A204.1 (cell line): ENCODE data around the gene KLHDC4.
"Not testable (repeated sequence)": the region's sequence is repeated elsewhere in the genome, so short reads cannot be mapped to it uniquely, and the experiment has no call there.

Experiments
- FAIRE-seq: peaks from 2 replicates; lab custom pipeline; 2012; peaks lifted over from hg19 to GRCh38; lab: Jason Lieb, UNC

Gene KLHDC4

DNA sequence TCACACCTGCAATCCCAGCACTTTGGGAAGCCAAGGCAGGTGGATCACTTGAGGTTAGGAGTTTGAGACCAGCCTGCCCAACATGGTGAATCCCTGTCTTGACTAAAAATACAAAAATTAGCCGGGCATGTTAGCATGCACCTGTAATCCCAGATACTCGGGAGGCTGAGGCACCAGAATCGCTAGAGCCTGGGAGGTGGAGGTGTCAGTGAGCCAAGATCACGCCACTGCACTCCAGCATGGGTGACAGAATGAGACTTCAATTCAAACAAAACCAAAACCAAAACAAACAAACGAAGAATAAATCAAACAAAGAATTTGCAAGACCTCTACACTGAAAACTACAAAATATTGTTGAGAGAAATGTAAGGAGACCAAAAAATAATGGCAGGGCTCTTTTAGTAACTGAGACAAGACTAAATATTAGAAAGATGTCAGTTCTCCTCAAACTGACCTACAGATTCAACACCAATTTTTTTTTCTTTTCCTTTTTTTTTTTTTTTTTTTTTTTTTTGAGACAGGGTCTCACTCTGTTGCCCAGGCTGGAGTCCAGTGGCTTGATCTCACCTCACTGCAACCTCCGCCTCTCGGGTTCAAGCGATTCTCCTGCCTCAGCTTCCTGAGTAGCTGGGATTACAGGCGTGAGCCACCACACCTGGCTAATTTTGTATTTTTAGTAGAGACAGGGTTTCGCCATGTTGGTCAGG, 23.1 kb upstream of the KLHDC4 start:
- not testable (repeated sequence) for FAIRE-seq

DNA sequence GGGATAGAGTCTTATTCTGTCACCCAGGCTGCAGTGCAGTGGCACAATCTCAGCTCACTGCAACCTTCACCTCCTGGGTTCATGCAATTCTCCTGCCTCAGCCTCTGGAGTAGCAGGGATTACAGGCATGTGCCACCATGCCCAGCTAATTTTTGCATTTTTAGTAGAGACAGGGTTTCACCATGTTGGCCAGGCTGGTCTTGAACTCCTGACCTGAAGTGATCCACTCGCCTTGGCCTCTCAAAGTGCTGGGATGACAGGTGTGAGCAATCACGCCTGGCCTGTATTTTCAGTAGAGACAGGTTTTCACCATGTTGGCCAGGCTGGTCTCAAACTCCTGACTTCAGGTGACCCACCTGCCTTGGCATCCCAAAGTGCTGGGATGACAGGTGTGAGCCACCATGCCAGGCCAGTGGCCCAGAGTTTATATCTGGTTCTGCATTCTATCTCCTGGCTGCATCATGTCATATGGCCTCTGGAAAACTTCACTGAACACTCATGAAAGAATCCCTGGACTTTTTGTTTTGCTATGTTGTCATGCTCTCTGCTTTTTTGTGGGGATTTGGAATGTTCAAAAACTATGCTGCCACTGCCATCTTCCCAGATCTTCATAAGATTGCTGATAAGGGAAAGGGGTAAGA, 21.8 kb upstream of the KLHDC4 start:
- not testable (repeated sequence) for FAIRE-seq

DNA sequence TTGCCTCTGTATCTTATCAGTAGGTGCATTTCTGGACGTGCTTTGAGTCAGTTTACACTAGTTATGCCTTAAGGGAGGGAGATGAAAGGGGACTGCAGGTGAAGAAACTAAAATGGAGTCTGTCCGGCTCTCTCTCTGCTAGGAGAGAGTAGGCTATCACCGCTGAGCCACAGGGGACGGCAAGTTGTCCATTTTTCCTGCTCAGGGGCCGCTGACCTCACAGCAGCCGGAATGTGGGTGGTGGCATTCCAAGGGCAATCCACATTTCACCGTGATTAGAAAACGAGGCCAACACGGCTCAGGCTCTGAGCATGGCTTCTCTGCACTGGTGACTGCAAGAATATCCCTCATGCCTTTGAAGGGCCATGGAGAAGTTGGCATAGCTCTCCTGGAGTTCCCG, 19.0 kb upstream of the KLHDC4 start:
- FAIRE-seq: no peak

- no peak for FAIRE-seq
Observed at GRCh38 chr16:87782033-87782432, 16.2 kb upstream of the KLHDC4 start.

- FAIRE-seq: no peak
Observed at GRCh38 chr16:87780385-87780989, 14.7 kb upstream of the KLHDC4 start.

DNA sequence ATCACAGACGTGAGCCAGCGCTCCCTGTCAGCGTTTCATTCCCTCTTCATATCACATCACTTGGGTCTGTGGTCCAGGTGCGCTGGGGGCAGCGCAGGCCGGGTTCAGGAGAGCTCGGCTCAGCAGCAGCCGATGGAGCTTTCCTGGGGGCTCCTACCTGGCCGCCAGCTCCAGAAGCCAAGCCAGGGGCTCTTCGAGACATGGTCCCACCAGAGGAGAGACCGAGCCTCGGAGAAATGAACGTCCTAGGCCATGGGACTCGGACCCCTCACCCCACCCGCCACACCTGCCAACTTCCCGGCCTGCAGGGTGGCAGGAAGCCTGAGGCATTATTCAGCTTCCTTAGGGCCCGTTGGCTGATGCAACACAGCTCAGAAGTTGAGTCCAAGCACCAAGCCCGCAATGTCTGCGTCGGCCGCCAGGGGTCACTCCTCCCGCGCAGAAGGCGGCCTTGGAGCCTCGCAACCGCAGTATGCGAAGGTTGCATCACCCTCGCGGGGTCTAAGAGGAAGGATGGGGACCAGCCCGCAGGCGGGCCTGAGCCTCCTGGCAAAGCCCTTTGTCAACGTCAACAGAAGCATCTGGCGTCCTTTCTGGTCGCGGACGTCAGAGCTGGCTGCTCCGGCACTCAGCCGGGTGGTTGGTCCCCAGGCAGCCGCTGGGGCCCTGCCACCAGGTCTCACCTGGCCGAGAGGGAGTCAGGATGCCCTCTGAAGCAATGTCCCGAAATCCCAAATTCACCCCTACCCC, 13.2 kb upstream of the KLHDC4 start:
- FAIRE-seq: no peak

GRCh38 chr16:87778476-87778829, 12.7 kb upstream of the KLHDC4 start:
- FAIRE-seq: no peak

DNA sequence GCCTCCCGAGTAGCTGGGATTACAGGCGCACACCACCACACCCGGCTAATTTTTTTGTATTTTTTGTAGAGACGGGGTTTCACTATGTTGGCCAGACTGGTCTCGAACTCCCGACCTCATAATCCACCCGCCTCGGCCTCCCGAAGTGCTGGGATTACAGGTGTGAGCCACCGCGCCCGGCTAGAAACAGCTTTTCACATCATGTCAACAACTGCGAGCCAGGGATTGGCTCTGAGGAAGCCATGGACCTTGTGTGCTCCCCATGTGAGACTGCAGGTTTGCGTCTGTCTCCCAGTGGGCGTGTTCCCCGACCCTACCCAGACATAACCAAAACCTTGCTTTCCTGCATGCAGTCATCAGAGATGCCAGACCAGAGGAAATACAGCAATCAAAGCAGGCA, 8.1 kb upstream of the KLHDC4 start:
- FAIRE-seq: not testable (repeated sequence)

- not testable (repeated sequence) for FAIRE-seq
Observed at GRCh38 chr16:87767456-87767855, 1.7 kb upstream of the KLHDC4 start.

- FAIRE-seq: no peak
Observed at GRCh38 chr16:87766485-87766797, 655 bp upstream of the KLHDC4 start.

- no peak for FAIRE-seq
Observed at GRCh38 chr16:87765473-87765775, 362 bp downstream of the KLHDC4 start.

DNA sequence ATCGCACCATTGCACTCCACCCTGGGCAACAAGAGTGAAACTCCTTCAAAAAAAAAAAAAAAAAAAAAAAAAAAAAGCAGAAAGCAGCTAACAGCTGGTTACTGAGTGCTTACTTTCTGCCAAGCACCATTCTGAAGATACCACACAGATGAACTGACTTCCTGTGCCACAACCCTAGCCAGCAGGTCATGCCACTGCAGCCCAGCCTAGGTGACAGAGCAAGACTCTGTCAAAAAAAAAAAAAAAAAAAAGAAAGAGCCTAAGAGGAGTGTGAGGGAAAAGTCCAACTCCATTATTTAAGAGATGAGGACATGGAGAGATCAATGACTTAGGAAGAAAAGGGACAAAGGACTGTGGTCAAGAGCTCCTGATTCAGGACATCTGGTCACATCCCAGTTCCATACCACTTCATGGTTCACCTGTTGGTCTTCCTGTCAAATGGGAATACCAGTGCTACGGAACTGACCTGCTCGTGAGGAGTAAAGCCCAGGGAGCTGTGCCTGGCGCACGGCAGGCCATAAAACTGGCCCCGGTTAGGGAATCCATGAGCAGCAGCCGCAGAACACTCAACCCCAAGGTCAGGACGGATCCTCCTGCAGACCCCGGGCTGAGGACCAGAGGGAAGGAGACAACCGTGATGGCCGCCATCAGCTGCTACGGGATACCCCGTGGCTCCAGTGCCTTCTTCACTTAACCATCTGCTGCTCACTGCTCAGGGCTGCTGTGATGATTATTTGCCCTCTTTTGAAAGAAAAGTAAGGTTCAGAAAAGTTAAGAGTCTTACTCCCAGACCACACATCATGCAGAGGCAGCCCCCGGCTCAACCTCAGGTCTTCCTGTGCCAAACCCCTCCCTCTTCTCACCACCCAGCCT, 950 bp downstream of the KLHDC4 start:
- FAIRE-seq: no peak

- FAIRE-seq: no peak
Observed at GRCh38 chr16:87762620-87763019, 3.2 kb downstream of the KLHDC4 start.

GRCh38 chr16:87762071-87762571, 3.7 kb downstream of the KLHDC4 start:
- no peak for FAIRE-seq

GRCh38 chr16:87761060-87761459, 4.7 kb downstream of the KLHDC4 start:
- FAIRE-seq: no peak

DNA sequence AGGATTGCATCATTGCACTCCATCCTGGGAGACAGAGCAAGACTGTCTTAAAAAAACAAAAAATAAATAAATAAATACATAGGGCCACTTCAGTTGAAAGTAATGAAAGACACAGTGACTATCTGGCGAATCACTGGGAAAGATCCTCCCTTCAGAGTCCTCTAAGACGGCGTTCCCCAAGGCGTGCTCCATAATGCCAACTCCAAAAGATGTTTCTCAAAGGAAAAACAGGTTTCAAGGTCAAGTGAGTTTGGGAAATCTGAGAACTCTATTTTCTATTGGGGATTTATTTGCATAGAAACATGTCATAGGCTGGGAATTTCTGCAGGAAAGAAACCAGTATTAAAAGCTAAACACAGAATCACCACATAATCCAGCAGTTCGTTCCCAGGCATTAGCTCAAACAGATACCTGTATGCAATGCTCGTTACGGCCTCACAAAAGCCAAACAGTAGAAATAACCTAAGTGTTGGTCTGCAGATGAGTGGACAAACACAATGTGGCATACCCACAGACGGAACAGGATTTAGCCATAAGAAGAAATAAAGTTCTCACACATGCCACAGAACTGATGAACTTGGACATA, 7.9 kb downstream of the KLHDC4 start:
- FAIRE-seq: no peak

GRCh38 chr16:87754535-87754934, 11.3 kb downstream of the KLHDC4 start:
- no peak for FAIRE-seq

- no peak for FAIRE-seq
Observed at GRCh38 chr16:87747626-87748414, 18.0 kb downstream of the KLHDC4 start.

- no peak for FAIRE-seq
Observed at GRCh38 chr16:87746178-87746577, 19.6 kb downstream of the KLHDC4 start.

GRCh38 chr16:87744750-87745514, 20.9 kb downstream of the KLHDC4 start:
- no peak for FAIRE-seq
